GM23248 (cell line): ENCODE data around the gene SHQ1.

ENCODE experiments used
- EZH2 ChIP-seq: fragments of 200-600 bp; sonication (generic); IDR thresholded peaks from 2 replicates; pipeline ENCODE4 v1.6.1; 2018; ENCODE audit warnings: antibody characterized with exemption, mild to moderate bottlenecking; ENCODE audit not compliant: insufficient read depth, poor library complexity, severe bottlenecking
- EZH2phosphoT487 ChIP-seq: fragments of 200-600 bp; sonication (generic); IDR thresholded peaks from 2 replicates; pipeline ENCODE4 v1.6.1; 2018; ENCODE audit warnings: antibody characterized with exemption, moderate library complexity, mild to moderate bottlenecking, low read depth; ENCODE audit not compliant: insufficient read depth

DNA sequence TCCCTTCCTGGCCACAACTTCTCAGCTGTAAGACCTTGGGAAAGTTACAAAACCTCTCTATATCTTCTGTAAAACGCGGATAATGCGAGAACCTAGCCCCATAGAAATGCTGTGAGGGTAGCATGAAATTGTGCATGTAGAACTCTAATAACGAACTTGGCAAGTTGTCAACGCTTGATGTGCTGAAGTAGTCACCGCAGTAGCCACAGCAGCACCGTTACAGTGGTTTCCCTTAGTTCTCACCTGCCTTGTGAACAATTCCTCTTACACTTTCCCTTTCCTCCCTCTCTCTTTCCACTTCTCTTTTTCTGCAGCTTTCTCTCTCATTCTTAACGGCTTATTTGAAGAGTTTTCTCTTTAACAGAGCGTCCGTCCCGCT is 447 bp upstream of the SHQ1 start:
- TF ChIP-seq EZH2 (no peak), EZH2phosphoT487 (no peak)
